GM12878 (cell line): ENCODE measurements around the gene CLPSL1. TPM values are rescaled to one million over a fixed set of nuclear protein-coding genes. Genes with fewer than 3 reads are reported as not detected.

Source experiments
- ATAC-seq: fragments of 200-7000 bp; cut with Tn5 transposase; 3 replicates; pipeline ENCODE4 v1.9.1; 2020; ENCODE audit warnings: mild to moderate bottlenecking, moderate library complexity
- BruUV-seq: library from RNA; stranded (reverse); fragments of 400-500 nt; replicated peaks from 2 replicates; lab custom pipeline; 2021; lab: Mats Ljungman, UMichigan
- CTCF ChIA-PET: fragments of 300-600 bp; sonication (Branson Sonifier 250); formaldehyde crosslinking; extraction: SDS; loops from one replicate; lab custom pipeline; 2021; ENCODE audit warnings: inconsistent platforms; lab: Yijun Ruan, JAX
- POLR2A ChIA-PET: fragments of 350-600 bp; formaldehyde crosslinking; extraction: SDS; loops from one replicate; lab custom pipeline; 2021; ENCODE audit warnings: inconsistent platforms; lab: Charles Lee
- RAD21 ChIA-PET: fragments of 300-600 bp; sonication (Branson Sonifier 250); formaldehyde crosslinking; loops from one replicate; lab custom pipeline; 2023; ENCODE audit warnings: antibody characterized with exemption; ENCODE audit not compliant: unreplicated experiment; lab: Charles Lee
- SMC1A ChIA-PET: fragments of 300-600 bp; sonication (Branson Sonifier 250); formaldehyde crosslinking; loops from one replicate; lab custom pipeline; 2023; ENCODE audit not compliant: unreplicated experiment, uncharacterized antibody; lab: Charles Lee
- DNase-seq: peaks from one replicate; pipeline ENCODE4 v3.0.0-alpha.2; 2011; ENCODE audit warnings: low read depth, low spot score
- FAIRE-seq: peaks from 3 replicates; lab custom pipeline; 2011; peaks lifted over from hg19 to GRCh38; lab: Jason Lieb, UNC
- H2AFZ ChIP-seq: 2 replicates; pipeline ENCODE4 v1.6.0; 2011; ENCODE audit warnings: low read depth, low read length, control low read depth; ENCODE audit not compliant: control insufficient read depth
- H3K27ac ChIP-seq: 2 replicates; pipeline ENCODE4 v1.5.1; 2011; ENCODE audit warnings: control low read depth; ENCODE audit not compliant: control insufficient read depth, insufficient read depth
- H3K27me3 ChIP-seq, 2 experiments: replicated peaks in 1 of 2; 2 replicates each; pipeline versions ENCODE4 v1.6.0 to v1.6.1; 2011; ENCODE audit warnings: low read length in 1 of 2; ENCODE audit not compliant: control insufficient read depth in 2 of 2, insufficient read depth in 2 of 2
- H3K36me3 ChIP-seq, 2 experiments: 2 replicates each; pipeline ENCODE4 v1.5.1; 2011; ENCODE audit warnings: low read length in 1 of 2; ENCODE audit not compliant: control insufficient read depth in 2 of 2, insufficient read depth in 2 of 2
- H3K4me1 ChIP-seq: 2 replicates; pipeline ENCODE4 v1.6.1; 2011; ENCODE audit warnings: mild to moderate bottlenecking, low read length, moderate library complexity, mixed read lengths; ENCODE audit not compliant: control insufficient read depth, insufficient read depth
- H3K4me2 ChIP-seq: 2 replicates; pipeline ENCODE4 v1.6.0; 2011; ENCODE audit warnings: control low read depth; ENCODE audit not compliant: control insufficient read depth, insufficient read depth
- H3K4me3 ChIP-seq: fragments of 200-600 bp; sonication (generic); 2 replicates; pipeline ENCODE4 v1.5.1; 2016
- H3K79me2 ChIP-seq: 2 replicates; pipeline ENCODE4 v1.6.0; 2011; ENCODE audit warnings: low read length; ENCODE audit not compliant: control insufficient read depth, insufficient read depth
- H3K9ac ChIP-seq: 2 replicates; pipeline ENCODE4 v1.8.0; 2011; ENCODE audit warnings: low read length, control low read depth, mixed read lengths; ENCODE audit not compliant: control insufficient read depth, insufficient read depth
- H3K9me3 ChIP-seq: replicated peaks from 3 replicates; pipeline ENCODE4 v1.5.1; 2011; ENCODE audit warnings: mild to moderate bottlenecking, low read length; ENCODE audit not compliant: control insufficient read depth, insufficient read depth
- H4K20me1 ChIP-seq: 2 replicates; pipeline ENCODE4 v1.6.0; 2011; ENCODE audit not compliant: control insufficient read depth, insufficient read depth
- BHLHE40 ChIP-seq, 2 experiments: fragments of 450-650 bp in 1 of 2; IDR thresholded peaks; 2 replicates each; pipeline ENCODE4 v1.6.1; 2011 to 2017; ENCODE audit warnings: low read depth in 2 of 2, borderline replicate concordance in 1 of 2, improper control_type of control experiment in 1 of 2, low read length in 1 of 2, mild to moderate bottlenecking in 1 of 2
- CHD2 ChIP-seq: IDR thresholded peaks from 2 replicates; pipeline ENCODE4 v1.6.1; 2011; ENCODE audit warnings: low read depth, low read length, improper control_type of control experiment, borderline replicate concordance
- CTCF ChIP-seq, 3 experiments: IDR thresholded peaks in 2 of 3; conservative IDR thresholded peaks in 1 of 3; 2 replicates each; pipeline ENCODE4 v1.5.1; 2011; ENCODE audit warnings: low read depth in 3 of 3, low read length in 3 of 3, mild to moderate bottlenecking in 3 of 3, control low read depth in 2 of 3, moderate library complexity in 2 of 3, inconsistent platforms in 1 of 3, mixed read lengths in 1 of 3; ENCODE audit not compliant: control insufficient read depth in 2 of 3, insufficient read depth in 1 of 3; ENCODE audit errors: extremely low read depth in 1 of 3
- ESRRA ChIP-seq: IDR thresholded peaks from 2 replicates; pipeline ENCODE4 v1.6.1; 2012; ENCODE audit warnings: mild to moderate bottlenecking, low read length, improper control_type of control experiment
- IKZF2 ChIP-seq, 2 experiments: fragments of 450-650 bp; IDR thresholded peaks; 2 replicates each; pipeline ENCODE4 v1.6.1; 2017; ENCODE audit warnings: mild to moderate bottlenecking in 2 of 2, moderate library complexity in 2 of 2
- NFXL1 ChIP-seq: fragments of 450-650 bp; IDR thresholded peaks from 2 replicates; pipeline ENCODE4 v1.6.1; 2017; ENCODE audit warnings: antibody characterized with exemption, mild to moderate bottlenecking, borderline replicate concordance
- NRF1 ChIP-seq: conservative IDR thresholded peaks from 2 replicates; pipeline ENCODE4 v1.6.1; 2011; ENCODE audit warnings: mild to moderate bottlenecking, low read depth, low read length, improper control_type of control experiment
- POLR2AphosphoS5 ChIP-seq: IDR thresholded peaks from 2 replicates; pipeline ENCODE4 v1.6.1; 2011; ENCODE audit warnings: mild to moderate bottlenecking, low read length, inconsistent platforms
- SIN3A ChIP-seq: IDR thresholded peaks from 2 replicates; pipeline ENCODE4 v1.6.1; 2012; ENCODE audit warnings: low read depth, low read length, improper control_type of control experiment
- SIX5 ChIP-seq: IDR thresholded peaks from 2 replicates; pipeline ENCODE4 v1.6.1; 2011; ENCODE audit warnings: mild to moderate bottlenecking, low read depth, low read length, moderate library complexity; ENCODE audit not compliant: severe bottlenecking
- SUPT20H ChIP-seq: IDR thresholded peaks from 2 replicates; pipeline ENCODE4 v1.6.1; 2011; ENCODE audit warnings: low read depth, mild to moderate bottlenecking, low read length, moderate library complexity, borderline replicate concordance; ENCODE audit not compliant: control insufficient read depth
- TBL1XR1 ChIP-seq: IDR thresholded peaks from 2 replicates; pipeline ENCODE4 v1.6.1; 2012; ENCODE audit warnings: low read depth, low read length, improper control_type of control experiment
- TCF7 ChIP-seq: IDR thresholded peaks from 2 replicates; pipeline ENCODE4 v1.6.1; 2014; ENCODE audit warnings: antibody characterized with exemption, borderline replicate concordance
- ZNF24 ChIP-seq: fragments of 450-650 bp; IDR thresholded peaks from 2 replicates; pipeline ENCODE4 v1.6.1; 2017; ENCODE audit warnings: antibody characterized with exemption, mild to moderate bottlenecking
- ZNF592 ChIP-seq: fragments of 450-650 bp; IDR thresholded peaks from 2 replicates; pipeline ENCODE4 v1.6.1; 2017; ENCODE audit warnings: mild to moderate bottlenecking, moderate library complexity
- WGBS: methylation state at CpG from one replicate; pipeline ENCODE4 v1.1.6; 2016; ENCODE audit warnings: low lambda C conversion rate; ENCODE audit not compliant: insufficient replicate concordance, insufficient coverage; ENCODE audit errors: missing lambda C conversion rate; 5-methylcytosine and 5-hydroxymethylcytosine counted together
- in situ Hi-C: fragments of 300-500 bp; cut with MboI; formaldehyde crosslinking; loops from 9 replicates; pipeline ENCODE4 v1.14.3; 2018; ENCODE audit warnings: mixed read lengths
- intact Hi-C: fragments of 100-400 bp; cut with micrococcal nuclease; formaldehyde crosslinking; loops from one replicate; pipeline ENCODE4 v1.14.2; 2022; ENCODE audit not compliant: unreplicated experiment
- polyA plus RNA-seq, 11 experiments: library from polyadenylated mRNA; depleted of rRNA in 4 of 11; unstranded in 6 of 11; stranded (reverse) in 5 of 11; fragments of >200 nt; fragmentation: Nextera tagmentation in 4 of 11; fragmentation: Illumina TruSeq in 1 of 11; extraction: Ambion mirVana in 4 of 11; extraction: Trizol in 1 of 11; gene quantifications; 1 replicate in 1 of 11; 2 replicates in 10 of 11; pipeline versions ENCODE4 v1.2.1 to v1.2.3, GENCODE V29; 2011 to 2016; ENCODE audit warnings: inconsistent platforms in 2 of 11, missing spikeins in 2 of 11, low read depth in 1 of 11
- total RNA-seq, 4 experiments: library from RNA; depleted of rRNA in 3 of 4; stranded (reverse); fragments of >200 nt in 3 of 4; fragmentation: Illumina TruSeq in 1 of 4; extraction: Trizol in 1 of 4; gene quantifications; 2 replicates each; pipeline versions ENCODE4 v1.2.1 to v1.2.3, GENCODE V29; 2013 to 2021
- TF ChIP-seq, protein P1 (sequence below): fragments of 450-650 bp; IDR thresholded peaks from 2 replicates; pipeline ENCODE4 v1.6.1; 2017; ENCODE audit warnings: low read depth, mild to moderate bottlenecking, moderate library complexity

The CLPSL1 gene
- total and polyA plus RNA-seq, 10 of the 15 experiments (the other 5 are each of a cell fraction or from before 2014, with no cell fraction given) = not detected

- ChIA-PET RAD21 (no interaction called here), CTCF (no interaction called here), POLR2A (no interaction called here), SMC1A (no interaction called here)
- DNase-seq (no peak), FAIRE-seq (no peak), ATAC-seq (no peak)
- in situ Hi-C loops = no loop called here
- Histone ChIP-seq H3K79me2 (no peaks in the 10 kb centered on the region), H3K9ac (no peak overlapping the region), H2AFZ (no peak overlapping the region), H3K27ac (no peak overlapping the region), H3K4me2 (no peak overlapping the region), H3K36me3 (no peaks in the 10 kb centered on the region), H3K27me3 (peaks cover under 1 to 1% of the 10 kb centered on the region in 2 experiments; a peak in 3 of 4 replicates), H3K4me1 (no peaks in the 10 kb centered on the region), H3K4me3 (no peak overlapping the region), H3K9me3 (no peaks in the 10 kb centered on the region), H4K20me1 (no peaks in the 10 kb centered on the region)
- intact Hi-C loops = no loop called here
- TF ChIP-seq CHD2 (no peak), IKZF2 (IDR thresholded peaks at IDR 0.05) (no peak), SUPT20H (no peak), POLR2AphosphoS5 (no peak), CTCF (IDR thresholded peaks at IDR 0.05 in 2 of 3, conservative IDR thresholded peaks at IDR 0.05 in 1 of 3; ENCODE audit: control insufficient read depth in 2 of 3, extremely low read depth in 1 of 3, insufficient read depth in 1 of 3, low read depth in 3 of 3, low read length in 3 of 3) (no peak), BHLHE40 (IDR thresholded peaks at IDR 0.05; ENCODE audit: borderline replicate concordance in 1 of 2, low read depth in 2 of 2, low read length in 1 of 2) (no peak), SIN3A (no peak), ESRRA (no peak), TBL1XR1 (no peak), NRF1 (no peak), NFXL1 (no peak), SIX5 (no peak), ZNF24 (no peak), TCF7 (no peak), ZNF592 (no peak)
- TF ChIP-seq, protein P1, sequence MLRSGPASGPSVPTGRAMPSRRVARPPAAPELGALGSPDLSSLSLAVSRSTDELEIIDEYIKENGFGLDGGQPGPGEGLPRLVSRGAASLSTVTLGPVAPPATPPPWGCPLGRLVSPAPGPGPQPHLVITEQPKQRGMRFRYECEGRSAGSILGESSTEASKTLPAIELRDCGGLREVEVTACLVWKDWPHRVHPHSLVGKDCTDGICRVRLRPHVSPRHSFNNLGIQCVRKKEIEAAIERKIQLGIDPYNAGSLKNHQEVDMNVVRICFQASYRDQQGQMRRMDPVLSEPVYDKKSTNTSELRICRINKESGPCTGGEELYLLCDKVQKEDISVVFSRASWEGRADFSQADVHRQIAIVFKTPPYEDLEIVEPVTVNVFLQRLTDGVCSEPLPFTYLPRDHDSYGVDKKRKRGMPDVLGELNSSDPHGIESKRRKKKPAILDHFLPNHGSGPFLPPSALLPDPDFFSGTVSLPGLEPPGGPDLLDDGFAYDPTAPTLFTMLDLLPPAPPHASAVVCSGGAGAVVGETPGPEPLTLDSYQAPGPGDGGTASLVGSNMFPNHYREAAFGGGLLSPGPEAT = no peak
- no TSS peak for BruUV-seq
- 72% methylated on average over 3 of the region's 3 CpGs for WGBS
These were observed 1.6 kb downstream of the CLPSL1 start for GRCh38 chr6:35782424-35782823.
